GM12878 (cell line): ENCODE results near the gene ASAP3. TPM values are rescaled to one million over a fixed set of nuclear protein-coding genes. Genes with fewer than 3 reads are reported as not detected.

Experiments used
- ATAC-seq: fragments of 200-7000 bp; cut with Tn5 transposase; 3 replicates; pipeline ENCODE4 v1.9.1; 2020; ENCODE audit warnings: mild to moderate bottlenecking, moderate library complexity
- BruUV-seq: library from RNA; stranded (reverse); fragments of 400-500 nt; replicated peaks from 2 replicates; lab custom pipeline; 2021; lab: Mats Ljungman, UMichigan
- CTCF ChIA-PET: fragments of 300-600 bp; sonication (Branson Sonifier 250); formaldehyde crosslinking; extraction: SDS; loops from one replicate; lab custom pipeline; 2021; ENCODE audit warnings: inconsistent platforms; lab: Yijun Ruan, JAX
- POLR2A ChIA-PET: fragments of 350-600 bp; formaldehyde crosslinking; extraction: SDS; loops from one replicate; lab custom pipeline; 2021; ENCODE audit warnings: inconsistent platforms; lab: Charles Lee
- RAD21 ChIA-PET: fragments of 300-600 bp; sonication (Branson Sonifier 250); formaldehyde crosslinking; loops from one replicate; lab custom pipeline; 2023; ENCODE audit warnings: antibody characterized with exemption; ENCODE audit not compliant: unreplicated experiment; lab: Charles Lee
- SMC1A ChIA-PET: fragments of 300-600 bp; sonication (Branson Sonifier 250); formaldehyde crosslinking; loops from one replicate; lab custom pipeline; 2023; ENCODE audit not compliant: unreplicated experiment, uncharacterized antibody; lab: Charles Lee
- DNase-seq: peaks from one replicate; pipeline ENCODE4 v3.0.0-alpha.2; 2011; ENCODE audit warnings: low read depth, low spot score
- FAIRE-seq: peaks from 3 replicates; lab custom pipeline; 2011; peaks lifted over from hg19 to GRCh38; lab: Jason Lieb, UNC
- H2AFZ ChIP-seq: 2 replicates; pipeline ENCODE4 v1.6.0; 2011; ENCODE audit warnings: low read depth, low read length, control low read depth; ENCODE audit not compliant: control insufficient read depth
- H3K27ac ChIP-seq: 2 replicates; pipeline ENCODE4 v1.5.1; 2011; ENCODE audit warnings: control low read depth; ENCODE audit not compliant: control insufficient read depth, insufficient read depth
- H3K27me3 ChIP-seq, 2 experiments: replicated peaks in 1 of 2; 2 replicates each; pipeline versions ENCODE4 v1.6.0 to v1.6.1; 2011; ENCODE audit warnings: low read length in 1 of 2; ENCODE audit not compliant: control insufficient read depth in 2 of 2, insufficient read depth in 2 of 2
- H3K36me3 ChIP-seq, 2 experiments: 2 replicates each; pipeline ENCODE4 v1.5.1; 2011; ENCODE audit warnings: low read length in 1 of 2; ENCODE audit not compliant: control insufficient read depth in 2 of 2, insufficient read depth in 2 of 2
- H3K4me1 ChIP-seq: 2 replicates; pipeline ENCODE4 v1.6.1; 2011; ENCODE audit warnings: mild to moderate bottlenecking, low read length, moderate library complexity, mixed read lengths; ENCODE audit not compliant: control insufficient read depth, insufficient read depth
- H3K4me2 ChIP-seq: 2 replicates; pipeline ENCODE4 v1.6.0; 2011; ENCODE audit warnings: control low read depth; ENCODE audit not compliant: control insufficient read depth, insufficient read depth
- H3K4me3 ChIP-seq: fragments of 200-600 bp; sonication (generic); 2 replicates; pipeline ENCODE4 v1.5.1; 2016
- H3K79me2 ChIP-seq: 2 replicates; pipeline ENCODE4 v1.6.0; 2011; ENCODE audit warnings: low read length; ENCODE audit not compliant: control insufficient read depth, insufficient read depth
- H3K9ac ChIP-seq: 2 replicates; pipeline ENCODE4 v1.8.0; 2011; ENCODE audit warnings: low read length, control low read depth, mixed read lengths; ENCODE audit not compliant: control insufficient read depth, insufficient read depth
- H3K9me3 ChIP-seq: replicated peaks from 3 replicates; pipeline ENCODE4 v1.5.1; 2011; ENCODE audit warnings: mild to moderate bottlenecking, low read length; ENCODE audit not compliant: control insufficient read depth, insufficient read depth
- H4K20me1 ChIP-seq: 2 replicates; pipeline ENCODE4 v1.6.0; 2011; ENCODE audit not compliant: control insufficient read depth, insufficient read depth
- BACH1 ChIP-seq: fragments of 450-650 bp; IDR thresholded peaks from 2 replicates; pipeline ENCODE4 v1.6.1; 2017; ENCODE audit warnings: mild to moderate bottlenecking, borderline replicate concordance
- CREM ChIP-seq: IDR thresholded peaks from 2 replicates; pipeline ENCODE4 v1.6.1; 2014; ENCODE audit warnings: antibody characterized with exemption, low read depth
- DPF2 ChIP-seq: fragments of 450-650 bp; IDR thresholded peaks from 2 replicates; pipeline ENCODE4 v1.6.1; 2017; ENCODE audit warnings: mild to moderate bottlenecking
- EED ChIP-seq: sonication (generic); IDR thresholded peaks from 2 replicates; pipeline ENCODE4 v1.6.1; 2016; ENCODE audit warnings: antibody characterized with exemption, low read depth
- EP300 ChIP-seq, 2 experiments: fragments of 150-350 bp in 1 of 2; IDR thresholded peaks; 2 replicates each; pipeline ENCODE4 v1.6.1; 2011 to 2012; ENCODE audit warnings: low read depth in 2 of 2, low read length in 2 of 2, borderline replicate concordance in 1 of 2, improper control_type of control experiment in 1 of 2, inconsistent platforms in 1 of 2; ENCODE audit not compliant: control insufficient read depth in 1 of 2
- FOXK2 ChIP-seq: fragments of 450-650 bp; IDR thresholded peaks from 2 replicates; pipeline ENCODE4 v1.6.1; 2017; ENCODE audit warnings: mild to moderate bottlenecking, moderate library complexity
- KLF5 ChIP-seq: fragments of 450-650 bp; IDR thresholded peaks from 2 replicates; pipeline ENCODE4 v1.6.1; 2014; ENCODE audit warnings: mild to moderate bottlenecking; ENCODE audit not compliant: partially characterized antibody
- WGBS: methylation state at CpG from one replicate; pipeline ENCODE4 v1.1.6; 2016; ENCODE audit warnings: low lambda C conversion rate; ENCODE audit not compliant: insufficient replicate concordance, insufficient coverage; ENCODE audit errors: missing lambda C conversion rate; 5-methylcytosine and 5-hydroxymethylcytosine counted together
- in situ Hi-C: fragments of 300-500 bp; cut with MboI; formaldehyde crosslinking; loops from 9 replicates; pipeline ENCODE4 v1.14.3; 2018; ENCODE audit warnings: mixed read lengths
- intact Hi-C: fragments of 100-400 bp; cut with micrococcal nuclease; formaldehyde crosslinking; loops from one replicate; pipeline ENCODE4 v1.14.2; 2022; ENCODE audit not compliant: unreplicated experiment
- polyA plus RNA-seq, 11 experiments: library from polyadenylated mRNA; depleted of rRNA in 4 of 11; unstranded in 6 of 11; stranded (reverse) in 5 of 11; fragments of >200 nt; fragmentation: Nextera tagmentation in 4 of 11; fragmentation: Illumina TruSeq in 1 of 11; extraction: Ambion mirVana in 4 of 11; extraction: Trizol in 1 of 11; gene quantifications; 1 replicate in 1 of 11; 2 replicates in 10 of 11; pipeline versions ENCODE4 v1.2.1 to v1.2.3, GENCODE V29; 2011 to 2016; ENCODE audit warnings: inconsistent platforms in 2 of 11, missing spikeins in 2 of 11, low read depth in 1 of 11
- total RNA-seq, 4 experiments: library from RNA; depleted of rRNA in 3 of 4; stranded (reverse); fragments of >200 nt in 3 of 4; fragmentation: Illumina TruSeq in 1 of 4; extraction: Trizol in 1 of 4; gene quantifications; 2 replicates each; pipeline versions ENCODE4 v1.2.1 to v1.2.3, GENCODE V29; 2013 to 2021
- TF ChIP-seq, protein P1 (sequence below): fragments of 450-650 bp; IDR thresholded peaks from 2 replicates; pipeline ENCODE4 v1.6.1; 2016; ENCODE audit warnings: mild to moderate bottlenecking, moderate library complexity, borderline replicate concordance
- TF ChIP-seq, protein P2 (sequence below): IDR thresholded peaks from 2 replicates; pipeline ENCODE4 v1.6.1; 2012; ENCODE audit warnings: low read depth, low read length, improper control_type of control experiment
- TF ChIP-seq, protein P3 (sequence below): fragments of 450-650 bp; IDR thresholded peaks from 2 replicates; pipeline ENCODE4 v1.6.1; 2014; ENCODE audit warnings: mild to moderate bottlenecking

The ASAP3 gene
- total and polyA plus RNA-seq, 10 of the 15 experiments (the other 5 are each of a cell fraction or from before 2014, with no cell fraction given), result 0.04 to 0.92 (median 0.34) TPM; not detected in 1

DNA sequence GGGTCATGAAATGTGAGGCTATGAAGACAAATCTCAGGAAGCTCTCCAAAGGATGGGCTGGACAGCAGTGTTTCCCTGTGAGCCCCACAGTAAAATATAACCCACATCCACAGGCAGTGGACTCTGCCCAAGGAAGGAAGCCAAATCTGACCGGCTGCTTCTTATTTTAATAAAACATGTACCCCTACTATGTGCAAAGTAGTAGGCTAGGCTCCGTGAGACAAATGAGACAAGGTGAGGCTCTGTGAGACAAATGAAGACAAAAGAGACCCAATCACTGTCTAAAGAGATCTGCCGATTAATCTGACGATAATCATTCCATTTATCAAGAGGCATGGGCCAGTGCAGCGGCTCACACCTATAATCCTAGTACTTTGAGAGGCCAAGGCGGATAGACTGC, 2.1 kb downstream of the ASAP3 start:
- Histone ChIP-seq H2AFZ (no peak overlapping the region), H3K79me2 (no peaks in the 10 kb centered on the region), H3K4me3 (no peak overlapping the region), H3K27me3 (peaks cover 6 to 14% of the 10 kb centered on the region in 2 experiments), H3K9ac (no peak overlapping the region), H3K27ac (no peak overlapping the region), H3K4me1 (peaks cover 15% of the 10 kb centered on the region), H3K4me2 (no peak overlapping the region), H4K20me1 (no peaks in the 10 kb centered on the region; the same call in 1 of the 2 replicates), H3K36me3 (no peaks in the 10 kb centered on the region), H3K9me3 (no peaks in the 10 kb centered on the region)
- in situ Hi-C loops, result no loop called here
- 96% methylated on average over 6 of the region's 6 CpGs for WGBS
- CTCF ChIA-PET, result interaction anchor here (1.4 kb wide), 1 partner anchor 57 kb away, joined by 5 read pairs; no protein-coding TSS in a partner anchor
- no peak for FAIRE-seq
- POLR2A ChIA-PET, result interaction anchor here (1.4 kb wide), 1 partner anchor 46 kb away, joined by 6 read pairs; no protein-coding TSS in a partner anchor
- SMC1A ChIA-PET, result interaction anchor here (1.7 kb wide), 2 partner anchors 13 to 15 kb away, joined by 3 to 5 read pairs; no protein-coding TSS in a partner anchor
- BruUV-seq, result no TSS peak
- RAD21 ChIA-PET, result interaction anchor here (1.1 kb wide), 1 partner anchor 153 kb away, joined by 3 read pairs; no protein-coding TSS in a partner anchor
- intact Hi-C loops, result no loop called here
- no peak for DNase-seq
- ATAC-seq, result no peak
- no peak for TF ChIP-seq EP300 (IDR thresholded peaks at IDR 0.05; ENCODE audit: borderline replicate concordance in 1 of 2, control insufficient read depth in 1 of 2, low read depth in 2 of 2, low read length in 2 of 2)
- no peak for TF ChIP-seq KLF5
- no peak for TF ChIP-seq EED
- TF ChIP-seq DPF2, result no peak

DNA sequence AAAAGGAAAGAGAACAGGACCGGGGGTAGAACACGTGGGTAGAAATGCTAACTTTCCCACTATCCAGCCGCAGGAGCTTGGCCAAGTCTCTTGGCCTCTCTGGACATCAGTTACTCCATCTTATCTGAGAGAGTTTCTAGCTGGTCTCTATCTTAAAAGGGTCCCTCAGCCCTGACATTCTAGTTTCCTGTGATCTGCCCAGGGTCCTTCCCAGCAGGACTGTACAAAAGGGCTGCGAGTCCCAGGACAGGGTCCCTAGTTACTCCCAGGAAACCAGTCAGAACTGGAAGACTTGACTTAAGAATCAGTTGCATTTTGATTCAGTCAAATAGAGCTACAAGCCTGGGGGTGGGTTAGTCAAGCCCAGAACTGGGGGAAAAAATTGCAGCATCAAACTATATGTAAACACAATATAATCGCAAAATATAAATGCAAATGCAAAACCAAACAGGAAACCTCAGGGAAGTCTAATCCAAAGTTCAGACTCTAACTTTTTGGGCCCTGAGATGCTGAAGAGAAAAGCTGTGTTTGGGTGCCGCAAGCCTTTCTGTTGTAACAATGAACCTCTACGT, 2.9 kb downstream of the ASAP3 start:
- FAIRE-seq (no peak), ATAC-seq (no peak), DNase-seq (no peak)
- Histone ChIP-seq H3K9me3 (no peaks in the 10 kb centered on the region), H3K4me3 (no peak overlapping the region), H3K27me3 (peaks cover 6 to 14% of the 10 kb centered on the region in 2 experiments), H2AFZ (no peak overlapping the region; the same call in 1 of the 2 replicates), H4K20me1 (no peaks in the 10 kb centered on the region; the same call in 1 of the 2 replicates), H3K36me3 (no peaks in the 10 kb centered on the region), H3K9ac (no peak overlapping the region), H3K79me2 (no peaks in the 10 kb centered on the region), H3K27ac (no peak overlapping the region), H3K4me1 (peaks cover 15% of the 10 kb centered on the region), H3K4me2 (no peak overlapping the region; the same call in 1 of the 2 replicates)
- in situ Hi-C loops, result no loop called here
- ChIA-PET CTCF (interaction anchor here (1.3 to 1.4 kb wide), 2 partner anchors 18 to 58 kb away, joined by 4 to 5 read pairs; no protein-coding TSS in a partner anchor), SMC1A (interaction anchor here (0.7 to 1.7 kb wide), 3 partner anchors 14 to 157 kb away, joined by 3 to 5 read pairs (median 4); no protein-coding TSS in a partner anchor), POLR2A (interaction anchor here (1.4 kb wide), 1 partner anchor 47 kb away, joined by 6 read pairs; no protein-coding TSS in a partner anchor), RAD21 (interaction anchor here (1.1 kb wide), 1 partner anchor 154 kb away, joined by 3 read pairs; no protein-coding TSS in a partner anchor)
- 15% methylated on average over 7 of the region's 7 CpGs for WGBS
- intact Hi-C loops, result no loop called here
- no TSS peak for BruUV-seq
- peak; percentile 45; the same call in 1 of the 2 replicates for TF ChIP-seq EED
- TF ChIP-seq, protein P1, sequence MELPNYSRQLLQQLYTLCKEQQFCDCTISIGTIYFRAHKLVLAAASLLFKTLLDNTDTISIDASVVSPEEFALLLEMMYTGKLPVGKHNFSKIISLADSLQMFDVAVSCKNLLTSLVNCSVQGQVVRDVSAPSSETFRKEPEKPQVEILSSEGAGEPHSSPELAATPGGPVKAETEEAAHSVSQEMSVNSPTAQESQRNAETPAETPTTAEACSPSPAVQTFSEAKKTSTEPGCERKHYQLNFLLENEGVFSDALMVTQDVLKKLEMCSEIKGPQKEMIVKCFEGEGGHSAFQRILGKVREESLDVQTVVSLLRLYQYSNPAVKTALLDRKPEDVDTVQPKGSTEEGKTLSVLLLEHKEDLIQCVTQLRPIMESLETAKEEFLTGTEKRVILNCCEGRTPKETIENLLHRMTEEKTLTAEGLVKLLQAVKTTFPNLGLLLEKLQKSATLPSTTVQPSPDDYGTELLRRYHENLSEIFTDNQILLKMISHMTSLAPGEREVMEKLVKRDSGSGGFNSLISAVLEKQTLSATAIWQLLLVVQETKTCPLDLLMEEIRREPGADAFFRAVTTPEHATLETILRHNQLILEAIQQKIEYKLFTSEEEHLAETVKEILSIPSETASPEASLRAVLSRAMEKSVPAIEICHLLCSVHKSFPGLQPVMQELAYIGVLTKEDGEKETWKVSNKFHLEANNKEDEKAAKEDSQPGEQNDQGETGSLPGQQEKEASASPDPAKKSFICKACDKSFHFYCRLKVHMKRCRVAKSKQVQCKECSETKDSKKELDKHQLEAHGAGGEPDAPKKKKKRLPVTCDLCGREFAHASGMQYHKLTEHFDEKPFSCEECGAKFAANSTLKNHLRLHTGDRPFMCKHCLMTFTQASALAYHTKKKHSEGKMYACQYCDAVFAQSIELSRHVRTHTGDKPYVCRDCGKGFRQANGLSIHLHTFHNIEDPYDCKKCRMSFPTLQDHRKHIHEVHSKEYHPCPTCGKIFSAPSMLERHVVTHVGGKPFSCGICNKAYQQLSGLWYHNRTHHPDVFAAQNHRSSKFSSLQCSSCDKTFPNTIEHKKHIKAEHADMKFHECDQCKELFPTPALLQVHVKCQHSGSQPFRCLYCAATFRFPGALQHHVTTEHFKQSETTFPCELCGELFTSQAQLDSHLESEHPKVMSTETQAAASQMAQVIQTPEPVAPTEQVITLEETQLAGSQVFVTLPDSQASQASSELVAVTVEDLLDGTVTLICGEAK, result no peak
- no peak for TF ChIP-seq BACH1
- no peak for TF ChIP-seq CREM
- no peak for TF ChIP-seq FOXK2
- TF ChIP-seq, protein P2, sequence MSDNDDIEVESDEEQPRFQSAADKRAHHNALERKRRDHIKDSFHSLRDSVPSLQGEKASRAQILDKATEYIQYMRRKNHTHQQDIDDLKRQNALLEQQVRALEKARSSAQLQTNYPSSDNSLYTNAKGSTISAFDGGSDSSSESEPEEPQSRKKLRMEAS, result no peak
- TF ChIP-seq, protein P3, sequence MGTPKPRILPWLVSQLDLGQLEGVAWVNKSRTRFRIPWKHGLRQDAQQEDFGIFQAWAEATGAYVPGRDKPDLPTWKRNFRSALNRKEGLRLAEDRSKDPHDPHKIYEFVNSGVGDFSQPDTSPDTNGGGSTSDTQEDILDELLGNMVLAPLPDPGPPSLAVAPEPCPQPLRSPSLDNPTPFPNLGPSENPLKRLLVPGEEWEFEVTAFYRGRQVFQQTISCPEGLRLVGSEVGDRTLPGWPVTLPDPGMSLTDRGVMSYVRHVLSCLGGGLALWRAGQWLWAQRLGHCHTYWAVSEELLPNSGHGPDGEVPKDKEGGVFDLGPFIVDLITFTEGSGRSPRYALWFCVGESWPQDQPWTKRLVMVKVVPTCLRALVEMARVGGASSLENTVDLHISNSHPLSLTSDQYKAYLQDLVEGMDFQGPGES, result no peak
